Naive B cell (primary cell): Measurements from ENCODE around the gene CNN1. TPM values are rescaled to one million over a fixed set of nuclear protein-coding genes. Genes with fewer than 3 reads are reported as not detected.

ENCODE experiments used
- ATAC-seq, 2 donors: fragments of 150-1000 bp; cut with Tn5 transposase; 2 replicates each; pipeline ENCODE4 v1.10.0; 2021; ENCODE audit warnings: low read depth in 2 of 2, mild to moderate bottlenecking in 2 of 2, moderate library complexity in 2 of 2
- DNase-seq: peaks from one replicate; pipeline ENCODE4 v3.0.0; 2022
- H3K27ac Mint-ChIP-seq, 6 donors: one replicate each; pipeline ENCODE4 v1.8.0; 2020 to 2022; ENCODE audit warnings: mild to moderate bottlenecking in 6 of 6, mixed read lengths in 6 of 6, moderate library complexity in 5 of 6, inconsistent platforms in 2 of 6
- H3K27me3 Mint-ChIP-seq, 3 donors: one replicate each; pipeline ENCODE4 v1.8.0; 2021 to 2022; ENCODE audit warnings: mixed read lengths in 3 of 3, mild to moderate bottlenecking in 1 of 3
- H3K36me3 Mint-ChIP-seq, 2 donors: one replicate each; pipeline ENCODE4 v1.8.0; 2020 to 2022; ENCODE audit warnings: mixed read lengths in 2 of 2, inconsistent platforms in 1 of 2, mild to moderate bottlenecking in 1 of 2
- H3K4me1 Mint-ChIP-seq, 3 donors: one replicate each; pipeline ENCODE4 v1.8.0; 2020 to 2022; ENCODE audit warnings: mixed read lengths in 3 of 3, inconsistent platforms in 1 of 3, mild to moderate bottlenecking in 1 of 3, moderate library complexity in 1 of 3
- H3K4me3 Mint-ChIP-seq, 8 donors: one replicate each; pipeline ENCODE4 v1.8.0; 2020 to 2022; ENCODE audit warnings: mild to moderate bottlenecking in 8 of 8, mixed read lengths in 8 of 8, moderate library complexity in 8 of 8, inconsistent platforms in 2 of 8
- H3K9me3 Mint-ChIP-seq, 7 donors: one replicate each; pipeline ENCODE4 v1.8.0; 2020 to 2022; ENCODE audit warnings: mixed read lengths in 7 of 7, mild to moderate bottlenecking in 5 of 7, inconsistent platforms in 2 of 7, moderate library complexity in 1 of 7
- polyA plus RNA-seq, 6 donors: library from polyadenylated mRNA; unstranded; fragments of 300-500 nt; fragmentation: Illumina TruSeq; gene quantifications; one replicate each; pipeline ENCODE4 v1.2.3, GENCODE V29; 2021; ENCODE audit warnings: low read depth in 6 of 6

Gene CNN1
- polyA plus RNA-seq, 6 donors from 2014 or later = 0.65 TPM; not detected in 4

GRCh38 chr19:11541238-11541637 lies 2.6 kb downstream of the CNN1 start:
- Mint-ChIP-seq H3K27ac (peak overlapping the region in 1 of 6 donors; percentile 21), H3K36me3 (no peaks in the 10 kb centered on the region), H3K27me3 (peaks cover 14 to 40% (median 39%) of the 10 kb centered on the region in 3 donors), H3K4me3 (no peak overlapping the region), H3K9me3 (no peaks in the 10 kb centered on the region), H3K4me1 (peaks cover 11 to 19% (median 12%) of the 10 kb centered on the region in 3 donors)
- DNase-seq (no peak), ATAC-seq (no peak)

DNA sequence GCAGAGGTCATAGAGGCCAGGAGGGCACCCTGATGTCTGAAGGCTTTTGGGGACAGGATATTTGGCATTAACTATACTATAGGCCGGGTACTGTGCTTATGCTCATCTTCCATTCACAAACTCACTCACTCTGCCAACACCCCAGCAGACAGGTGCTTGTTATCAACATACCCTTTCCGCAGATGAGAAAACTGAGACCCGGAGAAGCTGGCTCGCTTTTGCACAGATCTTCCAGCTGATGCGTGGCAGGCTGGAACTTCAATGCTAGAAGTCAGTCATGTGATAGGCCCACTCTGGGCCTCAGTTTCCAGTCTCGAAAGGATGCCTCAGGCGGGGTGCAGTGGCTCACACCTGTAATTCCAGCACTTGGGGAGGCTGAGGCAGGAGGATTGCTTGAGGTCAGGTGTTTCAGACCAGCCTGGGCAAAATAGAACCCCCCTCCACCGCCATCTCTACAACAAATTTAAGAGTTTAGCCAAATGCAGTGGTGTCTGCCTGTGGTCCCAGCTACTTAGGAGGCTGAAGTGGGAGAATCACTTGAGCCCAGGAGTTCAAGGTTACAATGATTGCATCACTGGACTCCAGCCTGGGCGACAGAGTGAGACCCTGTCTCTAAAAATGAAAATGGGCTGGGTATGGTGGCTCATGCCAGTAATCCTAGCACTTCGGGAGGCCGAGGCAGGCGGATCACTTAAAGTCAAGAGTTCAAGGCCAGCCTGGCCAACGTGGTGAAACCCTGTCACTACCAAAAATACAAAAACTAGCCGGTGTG lies 9.5 kb downstream of the CNN1 start:
- H3K4me1 Mint-ChIP-seq = peaks cover 6 to 12% (median 7%) of the 10 kb centered on the region in 3 donors
- no peak for DNase-seq
- no peak overlapping the region for H3K27ac Mint-ChIP-seq
- no peaks in the 10 kb centered on the region for H3K36me3 Mint-ChIP-seq
- H3K27me3 Mint-ChIP-seq = peaks cover 6 to 16% (median 14%) of the 10 kb centered on the region in 3 donors
- H3K4me3 Mint-ChIP-seq = peak overlapping the region in 1 of 8 donors; percentile 79
- ATAC-seq = no peak
- no peaks in the 10 kb centered on the region for H3K9me3 Mint-ChIP-seq

- no peaks in the 10 kb centered on the region for H3K9me3 Mint-ChIP-seq
- H3K27me3 Mint-ChIP-seq = peaks cover 0 to 7% (median 6%) of the 10 kb centered on the region in 3 donors
- peaks cover 16 to 18% (median 17%) of the 10 kb centered on the region in 3 donors for H3K4me1 Mint-ChIP-seq
- no peak for ATAC-seq
- no peak overlapping the region for H3K27ac Mint-ChIP-seq
- no peaks in the 10 kb centered on the region for H3K36me3 Mint-ChIP-seq
- no peak for DNase-seq
- H3K4me3 Mint-ChIP-seq = no peak overlapping the region
Observed at GRCh38 chr19:11549386-11549953, 10.8 kb downstream of the CNN1 start.

GRCh38 chr19:11550265-11550664 lies 11.6 kb downstream of the CNN1 start:
- DNase-seq (no peak), ATAC-seq (no peak)
- no peaks in the 10 kb centered on the region for H3K9me3 Mint-ChIP-seq
- H3K4me1 Mint-ChIP-seq = peaks cover 13 to 22% (median 17%) of the 10 kb centered on the region in 3 donors
- H3K27me3 Mint-ChIP-seq = peaks cover 0 to 2% (median under 1%) of the 10 kb centered on the region in 3 donors
- no peaks in the 10 kb centered on the region for H3K36me3 Mint-ChIP-seq
- H3K4me3 Mint-ChIP-seq = no peak overlapping the region
- peak overlapping the region in 2 of 6 donors; percentile 27 to 84 for H3K27ac Mint-ChIP-seq

DNA sequence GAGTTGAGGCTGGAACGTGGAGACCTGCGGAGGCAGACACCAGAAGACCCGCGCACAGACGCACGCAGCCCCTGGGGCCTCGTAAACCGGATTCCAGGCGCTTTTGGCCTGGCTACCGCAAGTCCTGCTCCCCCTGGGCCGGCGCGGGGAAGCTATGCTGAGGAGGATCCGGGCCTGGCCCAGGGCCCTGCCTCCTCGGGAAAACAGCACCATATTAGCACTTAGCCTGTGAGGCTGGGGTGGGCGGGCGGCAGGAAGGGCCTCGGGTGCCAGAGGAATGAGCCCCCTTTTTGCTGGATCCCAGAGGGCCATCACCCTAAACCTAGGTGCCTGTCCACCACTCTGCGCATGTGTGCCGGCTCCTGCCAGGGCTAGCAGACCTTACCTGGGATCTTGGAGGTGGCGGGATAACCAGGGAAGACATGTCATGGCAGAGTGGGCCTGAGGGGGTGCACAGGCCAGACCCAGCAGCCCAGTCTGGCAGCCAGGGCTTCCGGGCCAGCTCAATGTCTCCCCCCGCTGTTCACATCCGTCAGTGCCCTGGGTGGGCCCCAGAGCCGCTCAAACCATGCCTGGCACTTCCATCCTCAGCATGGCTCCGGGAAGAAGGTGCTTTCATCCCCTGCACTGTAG lies 13.1 kb downstream of the CNN1 start:
- no peaks in the 10 kb centered on the region for H3K9me3 Mint-ChIP-seq
- no peaks in the 10 kb centered on the region for H3K36me3 Mint-ChIP-seq
- peaks cover 26 to 36% (median 29%) of the 10 kb centered on the region in 3 donors for H3K4me1 Mint-ChIP-seq
- ATAC-seq (no peak), DNase-seq (no peak)
- H3K27ac Mint-ChIP-seq = peak overlapping the region in 3 of 6 donors; percentile 16 to 82 (median 47)
- no peaks in the 10 kb centered on the region for H3K27me3 Mint-ChIP-seq
- no peak overlapping the region for H3K4me3 Mint-ChIP-seq

- no peaks in the 10 kb centered on the region for H3K27me3 Mint-ChIP-seq
- peak overlapping the region in 2 of 8 donors; percentile 41 to 43 for H3K4me3 Mint-ChIP-seq
Observed at GRCh38 chr19:11552666-11553372, 14.2 kb downstream of the CNN1 start.

DNA sequence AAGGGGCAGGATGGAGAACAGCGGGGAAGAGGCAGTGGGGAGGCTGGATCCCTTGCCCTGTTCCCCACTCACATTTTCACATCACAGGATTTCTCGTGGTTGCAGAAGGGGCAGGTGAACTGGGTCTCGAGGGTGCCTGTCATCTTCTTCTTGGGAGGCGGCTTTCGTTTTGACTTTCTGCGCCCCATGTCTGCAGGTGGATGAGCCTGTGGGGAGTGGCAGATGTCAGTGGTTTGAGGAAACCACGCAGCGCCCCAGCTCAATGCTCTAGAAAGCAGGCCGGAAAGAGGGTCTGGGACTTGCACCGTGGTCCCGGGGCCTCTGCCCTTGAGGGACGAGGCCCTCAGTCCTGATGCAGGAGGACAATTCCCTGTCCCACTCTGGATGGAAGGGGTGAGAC lies 15.5 kb downstream of the CNN1 start:
- H3K27me3 Mint-ChIP-seq = no peaks in the 10 kb centered on the region
- H3K9me3 Mint-ChIP-seq = no peaks in the 10 kb centered on the region
- ATAC-seq (peak; percentile 10 to 40), DNase-seq (peak; percentile 17)
- H3K4me3 Mint-ChIP-seq = peak overlapping the region in 6 of 8 donors; percentile 22 to 81 (median 32)
- H3K36me3 Mint-ChIP-seq = no peaks in the 10 kb centered on the region
- peaks cover 38 to 55% (median 47%) of the 10 kb centered on the region in 3 donors for H3K4me1 Mint-ChIP-seq
- H3K27ac Mint-ChIP-seq = peak overlapping the region in 5 of 6 donors; percentile 47 to 89 (median 82)

More at GRCh38 chr19:11552666-11553372, 14.2 kb downstream of the CNN1 start:
- Mint-ChIP-seq H3K9me3 (no peaks in the 10 kb centered on the region), H3K4me1 (peaks cover 31 to 46% (median 36%) of the 10 kb centered on the region in 3 donors), H3K36me3 (no peaks in the 10 kb centered on the region), H3K27ac (peak overlapping the region in 1 of 6 donors; percentile 82)
- no peak for ATAC-seq
- DNase-seq = no peak

DNA sequence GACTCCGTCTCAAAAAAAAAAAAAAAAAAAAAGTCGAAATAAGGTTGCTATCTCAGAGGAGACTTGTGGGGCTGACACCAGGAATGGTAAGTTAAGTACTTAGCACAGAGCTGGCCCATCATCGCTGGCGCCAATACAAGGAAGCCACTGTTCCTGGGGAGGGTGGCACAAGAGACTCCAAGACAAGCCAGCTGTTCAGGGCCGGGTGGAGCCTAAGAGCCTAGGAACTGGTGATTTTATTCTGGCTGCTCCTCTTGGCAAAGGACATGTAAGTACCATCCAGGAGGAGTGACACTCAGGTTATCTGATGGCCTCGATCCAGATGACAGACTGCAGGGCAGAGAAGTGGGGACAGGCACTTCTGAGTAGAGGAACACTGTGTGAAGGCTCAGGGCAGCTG lies 16.6 kb downstream of the CNN1 start:
- no peaks in the 10 kb centered on the region for H3K27me3 Mint-ChIP-seq
- DNase-seq (no peak), ATAC-seq (no peak)
- H3K27ac Mint-ChIP-seq = peak overlapping the region in 3 of 6 donors; percentile 0 to 92 (median 88)
- no peaks in the 10 kb centered on the region for H3K9me3 Mint-ChIP-seq
- peak overlapping the region in 5 of 8 donors; percentile 9 to 42 (median 35) for H3K4me3 Mint-ChIP-seq
- H3K4me1 Mint-ChIP-seq = peaks cover 44 to 64% (median 53%) of the 10 kb centered on the region in 3 donors
- no peaks in the 10 kb centered on the region for H3K36me3 Mint-ChIP-seq

DNA sequence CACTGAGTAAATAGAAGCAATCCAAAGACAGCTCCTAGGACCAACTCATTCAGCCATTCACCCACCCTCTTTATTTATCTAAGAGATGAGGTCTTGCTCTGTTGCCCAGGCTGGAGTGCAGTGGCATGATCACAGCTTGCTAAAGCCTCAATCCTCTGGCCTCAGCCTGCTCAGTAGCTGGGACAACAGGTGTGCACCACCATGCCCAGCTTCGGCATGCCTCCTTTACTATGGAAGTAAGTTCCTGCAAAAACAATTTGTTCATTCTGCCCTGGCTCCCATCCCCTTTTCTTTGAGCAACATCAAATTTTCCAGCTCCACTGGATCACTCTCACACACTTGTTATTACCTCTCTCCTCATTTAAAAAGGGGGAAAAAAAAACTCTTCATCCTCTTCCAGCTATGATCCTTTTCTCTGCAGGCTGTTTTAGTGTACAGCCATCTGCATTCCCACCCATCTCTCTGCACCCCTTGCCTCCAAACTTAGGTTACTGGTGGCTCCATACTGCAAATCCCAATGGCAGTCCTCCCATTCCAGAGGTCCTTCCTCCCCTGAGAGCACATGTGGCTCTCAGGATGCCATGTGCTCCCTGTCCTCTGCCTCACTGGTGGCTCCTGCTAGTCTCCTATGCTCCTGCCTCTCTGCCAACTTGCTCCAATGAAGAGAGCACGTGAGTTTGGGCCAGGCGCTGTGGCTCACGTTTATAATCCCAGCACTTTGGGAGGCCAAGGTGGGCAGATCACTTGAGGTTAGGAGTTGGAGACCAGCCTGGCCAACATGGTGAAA lies 18.2 kb downstream of the CNN1 start:
- Mint-ChIP-seq H3K4me3 (peak overlapping the region in 7 of 8 donors; percentile 4 to 99 (median 90)), H3K36me3 (no peaks in the 10 kb centered on the region), H3K9me3 (no peaks in the 10 kb centered on the region), H3K4me1 (peaks cover 53 to 72% (median 62%) of the 10 kb centered on the region in 3 donors), H3K27me3 (no peaks in the 10 kb centered on the region), H3K27ac (peak overlapping the region in 3 of 6 donors; percentile 54 to 91 (median 89))
- ATAC-seq (no peak), DNase-seq (no peak)

GRCh38 chr19:11558881-11559828 lies 20.5 kb downstream of the CNN1 start, which contains the start of gene ELOF1:
Gene ELOF1, minus strand, starts transcription at chr19:11559230. Its CDS starts 4,883 bp downstream, at chr19:11554347.
- H3K4me3 Mint-ChIP-seq = peak within 1 kb of the TSS; percentile 90 to 100 (median 99)
- H3K27me3 Mint-ChIP-seq = no peaks in the 10 kb centered on the region
- DNase-seq (peak; percentile 93), ATAC-seq (peak; percentile 83 to 86)
- H3K27ac Mint-ChIP-seq = peak within 1 kb of the TSS; percentile 91 to 99 (median 98)
- no peaks in the 10 kb centered on the region for H3K9me3 Mint-ChIP-seq
- no peaks in the 10 kb centered on the region for H3K36me3 Mint-ChIP-seq
- H3K4me1 Mint-ChIP-seq = peaks cover 49 to 74% (median 58%) of the 10 kb centered on the region in 3 donors

DNA sequence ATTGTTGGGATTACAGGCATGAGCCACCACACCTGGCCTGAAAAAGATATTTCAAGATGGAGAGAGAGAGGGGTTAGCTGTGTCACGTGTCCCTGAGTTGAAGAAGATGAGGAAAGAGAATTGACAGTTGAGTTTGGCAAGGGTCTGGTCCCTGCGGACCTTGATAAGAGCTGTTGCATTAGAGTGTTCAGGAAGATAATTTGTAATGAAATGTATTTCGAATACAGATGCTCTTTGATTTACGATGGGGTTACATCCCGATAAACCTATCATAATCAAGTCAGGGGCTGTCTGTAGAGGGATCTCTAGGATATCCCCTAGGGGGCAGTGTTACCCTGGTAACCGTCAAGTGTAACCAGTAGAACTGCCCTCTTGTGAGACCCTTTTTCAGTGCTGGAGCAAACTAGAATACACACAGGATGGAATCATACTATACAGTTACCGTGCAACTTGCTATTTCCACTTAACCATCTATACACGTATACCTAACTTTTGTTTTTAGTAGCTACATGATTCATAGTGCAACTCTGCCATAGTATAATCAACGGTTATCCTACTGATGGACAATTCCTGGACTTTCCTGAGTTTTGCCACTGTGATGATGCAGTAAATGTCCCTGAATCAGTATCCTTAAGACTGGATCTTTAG lies 21.9 kb downstream of the CNN1 start:
- peaks cover 49 to 77% (median 57%) of the 10 kb centered on the region in 3 donors for H3K4me1 Mint-ChIP-seq
- H3K27ac Mint-ChIP-seq = peak overlapping the region; percentile 53 to 98 (median 93)
- peak; percentile 62 to 63 for ATAC-seq
- H3K27me3 Mint-ChIP-seq = no peaks in the 10 kb centered on the region
- DNase-seq = peak; percentile 82
- H3K36me3 Mint-ChIP-seq = no peaks in the 10 kb centered on the region
- no peaks in the 10 kb centered on the region for H3K9me3 Mint-ChIP-seq
- H3K4me3 Mint-ChIP-seq = peak overlapping the region; percentile 77 to 100 (median 92)
